Mesothelial cell of epicardium (in vitro differentiated cells): ENCODE measurements around the gene NAALADL2. TPM values are rescaled to one million over a fixed set of nuclear protein-coding genes. Genes with fewer than 3 reads are reported as not detected.

Experiments
- DNase-seq, 2 experiments: peaks; one replicate each; pipeline ENCODE4 v3.0.0; 2021; ENCODE audit warnings: low spot score in 2 of 2; ENCODE audit not compliant: unreplicated experiment in 2 of 2
- H3K27ac Mint-ChIP-seq: 2 replicates; pipeline ENCODE4 v1.8.0; 2021; ENCODE audit warnings: mixed read lengths
- H3K27me3 Mint-ChIP-seq: 2 replicates; pipeline ENCODE4 v1.8.0; 2021; ENCODE audit warnings: low read depth, mixed read lengths
- H3K36me3 Mint-ChIP-seq: 2 replicates; pipeline ENCODE4 v1.8.0; 2021; ENCODE audit warnings: mixed read lengths
- H3K4me1 Mint-ChIP-seq: 2 replicates; pipeline ENCODE4 v1.8.0; 2021; ENCODE audit warnings: mixed read lengths
- H3K4me3 Mint-ChIP-seq: 2 replicates; pipeline ENCODE4 v1.8.0; 2021; ENCODE audit warnings: mild to moderate bottlenecking, moderate library complexity, mixed read lengths
- H3K9me3 Mint-ChIP-seq: 2 replicates; pipeline ENCODE4 v1.8.0; 2021; ENCODE audit warnings: mixed read lengths
- CTCF ChIP-seq: fragments of 200-600 bp; sonication (generic); IDR thresholded peaks from one replicate; pipeline ENCODE4 v1.5.0; 2021; ENCODE audit warnings: antibody characterized with exemption; ENCODE audit not compliant: unreplicated experiment
- total RNA-seq: library from RNA; stranded (reverse); gene quantifications from 3 replicates; pipeline ENCODE4 v1.2.1, GENCODE V29; 2021

The NAALADL2 gene
- total RNA-seq, 1 donor from 2014 or later = 27.9 TPM

- no peak overlapping the region for H3K4me3 Mint-ChIP-seq
- DNase-seq = no peak
- H3K27ac Mint-ChIP-seq = no peak overlapping the region
- no peaks in the 10 kb centered on the region for H3K36me3 Mint-ChIP-seq
- peaks cover 3% of the 10 kb centered on the region for H3K27me3 Mint-ChIP-seq
- H3K9me3 Mint-ChIP-seq = peaks cover 3% of the 10 kb centered on the region
- TF ChIP-seq CTCF = no peak
- peaks cover 5% of the 10 kb centered on the region for H3K4me1 Mint-ChIP-seq
Observed at GRCh38 chr3:175246234-175246633, 387.1 kb downstream of the NAALADL2 start.

- Mint-ChIP-seq H3K36me3 (no peaks in the 10 kb centered on the region), H3K27me3 (peaks cover 3% of the 10 kb centered on the region), H3K9me3 (peaks cover 3% of the 10 kb centered on the region), H3K27ac (no peak overlapping the region), H3K4me1 (peaks cover 5% of the 10 kb centered on the region), H3K4me3 (no peak overlapping the region)
- no peak for DNase-seq
- TF ChIP-seq CTCF = no peak
Observed at GRCh38 chr3:175246766-175247165, 387.6 kb downstream of the NAALADL2 start.

GRCh38 chr3:175247629-175248028, 388.5 kb downstream of the NAALADL2 start:
- no peak for DNase-seq
- Mint-ChIP-seq H3K4me3 (no peak overlapping the region), H3K9me3 (peaks cover 3% of the 10 kb centered on the region), H3K27me3 (peaks cover 3% of the 10 kb centered on the region), H3K4me1 (peaks cover 5% of the 10 kb centered on the region), H3K36me3 (no peaks in the 10 kb centered on the region), H3K27ac (no peak overlapping the region)
- TF ChIP-seq CTCF = no peak

- Mint-ChIP-seq H3K4me1 (peaks cover 5% of the 10 kb centered on the region), H3K9me3 (peaks cover 3% of the 10 kb centered on the region), H3K36me3 (peaks cover 1% of the 10 kb centered on the region), H3K27me3 (peaks cover 2% of the 10 kb centered on the region), H3K4me3 (no peak overlapping the region), H3K27ac (no peak overlapping the region)
- no peak for TF ChIP-seq CTCF
- no peak for DNase-seq
Observed at GRCh38 chr3:175248832-175249231, 389.7 kb downstream of the NAALADL2 start.

GRCh38 chr3:175255698-175256097, 396.6 kb downstream of the NAALADL2 start:
- TF ChIP-seq CTCF = no peak
- H3K4me1 Mint-ChIP-seq = peaks cover 18% of the 10 kb centered on the region
- no peak for DNase-seq
- H3K27ac Mint-ChIP-seq = no peak overlapping the region
- no peak overlapping the region for H3K4me3 Mint-ChIP-seq
- H3K27me3 Mint-ChIP-seq = no peaks in the 10 kb centered on the region
- peaks cover 1% of the 10 kb centered on the region for H3K9me3 Mint-ChIP-seq
- peaks cover 2% of the 10 kb centered on the region for H3K36me3 Mint-ChIP-seq

- no peak overlapping the region for H3K27ac Mint-ChIP-seq
- peaks cover 2% of the 10 kb centered on the region for H3K36me3 Mint-ChIP-seq
- no peaks in the 10 kb centered on the region for H3K27me3 Mint-ChIP-seq
- no peak overlapping the region for H3K4me3 Mint-ChIP-seq
- H3K9me3 Mint-ChIP-seq = no peaks in the 10 kb centered on the region
- TF ChIP-seq CTCF = no peak
- no peak for DNase-seq
- peaks cover 24% of the 10 kb centered on the region for H3K4me1 Mint-ChIP-seq
Observed at GRCh38 chr3:175257123-175257522, 398.0 kb downstream of the NAALADL2 start.
